Left ventricle myocardium superior (tissue), 1 donor: ENCODE data around the gene TULP4. TPM values are rescaled to one million over a fixed set of nuclear protein-coding genes. Genes with fewer than 3 reads are reported as not detected.
A peak's percentile ranks its signal among the peaks of the same experiment; 100 is the strongest.
"Not testable (repeated sequence)": the region's sequence is repeated elsewhere in the genome, so short reads cannot be mapped to it uniquely, and the experiment has no call there.

ENCODE experiments used
- ATAC-seq: fragments of 200-7000 bp; cut with Tn5 transposase; one replicate; pipeline ENCODE4 v1.9.1; 2020; ENCODE audit warnings: mild to moderate bottlenecking, moderate library complexity
- DNase-seq: peaks from one replicate; pipeline ENCODE4 v3.0.0-alpha.2; 2020
- intact Hi-C: fragments of 100-400 bp; cut with micrococcal nuclease; formaldehyde crosslinking; loops from one replicate; pipeline ENCODE4 v1.11.0; 2022
- total RNA-seq: library from RNA; stranded (reverse); fragmentation: NEBNext Ultra II Directional; extraction: Animal tissue kit (Norgen Biotek cat#: 25700); gene quantifications from one replicate; pipeline ENCODE4 v1.2.1, GENCODE V29; 2021
- donor health status: DM: no; HTN: yes; CAD: no; lungs with severe emphysema.

Gene TULP4
- total RNA-seq, 1 donor from 2014 or later = 101 TPM

DNA sequence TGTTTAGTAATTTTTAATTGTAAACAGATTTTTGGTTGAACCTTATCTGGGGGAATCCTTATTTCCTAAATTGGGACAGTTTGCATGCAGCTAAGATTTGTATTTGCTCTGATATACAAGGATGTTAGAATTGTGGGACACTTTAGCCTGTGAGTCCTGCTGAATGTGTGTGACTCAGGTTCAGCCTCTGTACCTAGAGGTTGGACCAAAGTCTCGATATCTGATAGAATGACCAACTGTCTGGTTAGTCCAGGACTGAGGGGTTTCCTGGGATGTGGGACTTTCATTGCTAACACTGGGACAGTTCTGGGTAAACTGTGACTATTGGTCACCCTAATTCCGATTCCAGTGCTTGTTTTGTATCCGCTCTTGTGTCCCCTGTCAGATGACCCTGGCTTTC is 20.2 kb upstream of the TULP4 start:
- ATAC-seq = no peak
- intact Hi-C loops = no loop called here
- DNase-seq = no peak

DNA sequence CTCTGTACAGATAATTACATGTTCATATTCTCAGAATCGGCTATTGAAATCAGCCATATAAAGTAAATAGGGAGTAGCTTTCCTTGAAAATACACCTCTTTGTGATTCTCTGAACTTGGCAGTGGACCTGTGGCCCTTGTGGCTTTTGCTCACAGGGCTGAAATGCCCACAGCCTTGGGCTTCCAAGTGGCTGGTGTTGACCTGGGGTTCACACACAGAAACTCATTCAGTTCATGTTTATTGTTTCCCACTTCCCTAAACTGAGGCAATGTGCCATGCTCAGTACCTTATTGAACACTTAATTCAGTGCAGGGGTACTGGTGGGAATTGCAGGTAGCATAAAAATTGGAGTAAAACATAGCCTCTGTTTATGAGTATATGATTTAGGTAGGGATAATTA is 19.1 kb upstream of the TULP4 start:
- ATAC-seq (no peak), DNase-seq (no peak)
- intact Hi-C loops = no loop called here

DNA sequence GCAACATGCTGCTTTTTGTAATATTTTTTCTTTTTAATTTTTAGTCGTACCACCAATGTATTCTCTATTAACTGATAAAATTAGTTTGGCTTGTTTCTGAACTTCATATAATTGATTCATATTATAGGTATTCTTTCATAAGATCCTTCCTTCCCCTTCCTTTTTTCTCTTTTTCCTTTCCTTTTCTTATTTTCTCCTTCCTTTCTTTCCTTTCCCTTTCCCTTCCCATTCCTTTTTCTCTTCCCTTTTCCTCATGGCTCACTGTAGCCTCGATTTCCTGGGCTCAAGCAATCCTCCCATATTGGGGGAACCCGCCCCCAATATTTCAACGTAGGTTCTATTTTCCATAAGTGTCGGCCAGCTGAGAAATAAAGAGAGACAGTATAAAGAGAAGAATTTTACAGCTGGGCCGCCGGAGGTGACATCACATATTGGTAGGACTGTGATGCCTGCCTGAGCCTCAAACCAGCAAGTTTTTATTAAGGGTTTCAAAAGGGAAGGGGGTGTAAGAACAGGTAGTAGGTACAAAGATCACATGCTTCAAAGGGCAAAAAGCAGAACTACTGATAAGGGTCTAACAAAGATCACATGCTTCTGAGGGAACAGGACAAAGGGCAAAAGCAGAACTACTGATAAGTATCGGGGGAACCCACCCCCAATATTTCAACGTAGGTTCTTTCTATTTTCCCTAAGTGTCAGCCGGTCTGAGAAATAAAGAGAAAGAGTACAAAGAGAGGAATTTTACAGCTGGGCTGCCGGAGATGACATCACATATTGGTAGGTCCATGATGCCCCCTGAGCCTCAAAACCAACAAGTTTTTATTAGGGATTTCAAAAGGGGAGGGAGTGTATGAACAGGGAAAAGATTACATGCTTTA is 16.1 kb upstream of the TULP4 start:
- DNase-seq, intact Hi-C loops, ATAC-seq: not testable (repeated sequence)

DNA sequence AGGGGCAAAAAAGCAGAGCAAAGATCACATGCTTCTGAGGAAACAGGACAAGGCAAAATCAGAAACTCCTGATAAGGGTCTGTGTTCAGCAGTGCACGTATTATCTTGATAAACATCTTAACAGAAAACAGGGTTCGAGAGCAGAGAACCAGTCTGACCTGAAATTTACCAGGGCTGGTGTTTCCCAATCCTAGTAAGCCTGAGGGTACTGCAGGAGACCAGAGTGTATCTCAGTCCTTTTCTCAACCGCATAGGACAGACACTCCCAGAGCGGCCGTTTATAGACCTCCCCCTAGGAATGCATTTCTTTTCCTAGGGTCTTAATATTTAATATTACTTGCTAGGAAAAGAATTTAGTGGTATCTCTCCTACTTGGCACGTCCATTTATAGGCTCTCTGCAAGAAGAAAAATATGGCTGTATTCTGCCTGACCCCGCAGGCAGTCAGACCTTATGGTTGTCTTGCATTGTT is 15.4 kb upstream of the TULP4 start:
- DNase-seq, ATAC-seq, intact Hi-C loops: not testable (repeated sequence)

DNA sequence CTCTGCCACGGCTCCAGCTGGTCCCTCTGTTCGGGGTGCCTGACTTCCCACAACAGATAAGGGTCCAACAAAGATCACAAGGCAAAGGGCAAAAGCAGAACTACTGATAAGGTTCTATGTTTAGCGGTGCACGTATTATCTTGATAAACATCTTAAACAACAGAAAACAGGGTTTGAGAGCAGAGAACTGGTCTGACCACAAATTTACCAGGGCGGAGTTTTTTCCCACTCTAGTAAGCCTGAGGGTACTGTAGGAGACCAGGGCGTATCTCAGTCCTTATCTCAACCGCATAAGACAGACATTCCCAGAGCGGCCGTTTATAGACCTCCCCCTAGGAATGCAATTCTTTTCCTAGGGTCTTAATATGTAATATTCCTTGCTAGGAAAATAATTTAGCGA is 14.6 kb upstream of the TULP4 start:
- DNase-seq, ATAC-seq, intact Hi-C loops: not testable (repeated sequence)

DNA sequence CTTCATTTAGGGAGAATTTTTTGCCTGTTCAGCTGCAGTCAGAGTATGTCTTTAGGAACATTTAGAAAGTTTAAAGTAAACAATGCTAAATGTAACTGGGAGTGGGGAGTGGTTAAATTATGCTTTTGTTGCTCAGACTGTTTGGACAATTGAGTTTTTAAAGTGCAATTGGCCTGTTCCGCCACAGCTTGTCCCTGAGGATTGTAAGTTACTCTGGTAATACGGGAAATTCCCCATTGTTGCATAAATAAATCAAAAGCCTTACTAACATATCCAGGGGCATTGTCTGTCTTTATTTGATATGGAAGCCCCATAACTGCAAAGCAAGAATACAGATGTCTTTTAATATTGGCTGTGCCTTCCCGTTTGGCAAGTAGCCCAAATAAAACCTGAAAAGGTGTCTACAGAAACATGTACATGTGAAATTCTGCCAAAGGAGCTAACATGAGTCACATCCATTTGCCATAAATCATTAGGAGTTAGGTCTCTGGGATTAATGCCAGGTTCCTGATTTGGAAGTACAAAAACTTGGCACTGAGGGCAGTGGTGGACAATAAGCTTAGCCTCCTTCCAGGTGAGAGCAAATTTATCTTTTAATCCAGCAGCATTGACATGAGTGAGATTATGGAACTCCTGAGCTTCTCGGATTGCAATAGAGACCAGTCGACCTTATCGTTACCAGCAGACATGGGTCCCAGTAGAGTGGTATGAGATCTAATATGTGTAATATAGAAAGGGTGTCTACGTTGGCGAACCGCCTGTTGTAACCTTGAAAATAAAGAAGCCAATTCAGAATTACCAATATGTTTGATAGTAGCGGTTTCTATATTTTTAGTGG is 11.7 kb upstream of the TULP4 start:
- ATAC-seq, DNase-seq, intact Hi-C loops: not testable (repeated sequence)

DNA sequence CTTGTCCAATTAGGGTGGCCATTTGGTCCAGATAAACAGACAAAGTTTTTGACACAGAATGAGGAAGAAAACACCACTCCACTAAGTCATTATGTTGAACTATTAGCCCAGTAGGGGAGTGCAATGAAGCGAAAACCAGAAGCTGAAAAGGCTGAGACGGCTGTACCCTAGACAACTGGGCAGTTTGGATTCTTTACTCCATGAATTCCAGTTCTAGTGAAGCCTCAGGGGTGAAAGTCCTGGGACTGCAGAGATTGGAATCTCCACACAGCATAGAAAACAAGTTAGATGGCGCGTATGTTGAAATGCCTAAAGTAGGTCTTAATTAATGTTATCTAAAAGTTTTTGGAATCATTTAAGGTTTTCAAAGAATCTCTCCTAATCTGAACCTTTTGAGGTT is 10.7 kb upstream of the TULP4 start:
- DNase-seq, ATAC-seq, intact Hi-C loops: not testable (repeated sequence)

DNA sequence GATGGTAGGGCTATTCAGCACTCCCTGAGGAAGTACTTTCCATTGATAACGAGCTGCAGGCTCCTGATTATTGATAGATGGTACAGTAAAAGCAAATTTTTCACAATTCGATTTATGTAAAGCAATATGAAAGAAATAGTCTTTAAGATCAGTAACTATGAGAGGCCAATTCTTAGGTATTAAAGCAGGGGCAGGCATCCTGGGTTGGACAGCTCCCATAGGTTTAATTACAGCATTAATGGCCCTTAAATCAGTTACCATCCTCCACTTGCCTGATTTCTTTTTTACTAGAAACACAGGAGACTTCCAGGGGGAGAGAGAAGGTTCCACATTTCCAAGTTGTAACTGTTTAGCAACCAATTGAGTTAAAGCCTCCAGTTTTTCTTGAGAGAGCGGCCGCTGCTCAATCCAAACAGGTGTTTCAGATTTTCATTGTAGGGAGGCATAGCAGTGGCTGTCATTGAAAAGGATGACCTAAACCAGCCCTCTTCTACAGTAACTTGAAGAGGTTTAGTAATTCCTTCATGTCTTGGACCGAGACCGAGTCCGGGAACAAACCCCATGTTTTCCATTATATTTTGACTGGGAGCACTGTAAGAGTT is 10.0 kb upstream of the TULP4 start:
- ATAC-seq, DNase-seq, intact Hi-C loops: not testable (repeated sequence)

DNA sequence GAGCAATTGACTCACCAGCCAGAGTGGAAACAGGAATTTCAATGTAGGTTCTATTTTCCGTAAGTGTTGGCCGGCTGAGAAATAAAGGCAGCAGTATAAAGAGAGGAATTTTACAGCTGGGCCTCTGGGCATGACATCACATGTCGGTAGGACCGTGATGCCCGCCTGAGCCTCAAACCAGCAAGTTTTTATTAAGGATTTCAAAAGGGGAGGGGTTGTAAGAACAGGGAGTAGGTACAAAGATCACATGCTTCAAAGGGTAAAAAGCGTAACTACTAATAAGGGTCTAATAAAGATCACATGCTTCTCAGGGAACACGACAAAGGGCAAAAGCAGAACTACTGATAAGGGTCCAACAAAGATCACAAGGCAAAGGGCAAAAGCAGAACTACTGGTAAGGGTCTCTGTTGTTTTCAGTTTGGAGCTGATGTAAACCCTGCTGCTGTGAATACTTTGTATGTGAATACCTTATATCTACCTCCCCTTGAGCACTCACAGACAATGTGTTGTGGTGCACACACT is 9.0 kb upstream of the TULP4 start:
- intact Hi-C loops = no loop called here

DNA sequence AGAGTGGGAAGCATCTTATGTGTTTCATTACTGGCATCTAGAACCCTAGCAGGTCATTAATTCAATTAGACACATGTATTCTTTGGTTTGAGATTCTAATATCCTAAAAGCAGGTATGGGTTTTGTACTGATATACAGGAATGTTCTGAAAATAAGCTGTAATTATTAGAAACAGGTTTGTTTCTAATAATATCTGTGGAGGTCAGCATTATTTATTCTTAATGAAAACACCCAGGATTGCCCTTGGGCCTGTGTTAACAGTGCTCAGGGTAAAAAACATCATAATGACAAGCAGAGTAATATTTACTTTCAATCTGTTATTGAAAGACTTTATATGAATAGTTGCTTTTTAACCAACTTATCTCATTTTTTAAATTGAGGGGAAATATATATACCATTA is 8.0 kb upstream of the TULP4 start:
- intact Hi-C loops = no loop called here
- no peak for DNase-seq
- no peak for ATAC-seq

More for the DNA sequence above, 9.0 kb upstream of the TULP4 start:
- no peak for DNase-seq
- ATAC-seq = no peak

DNA sequence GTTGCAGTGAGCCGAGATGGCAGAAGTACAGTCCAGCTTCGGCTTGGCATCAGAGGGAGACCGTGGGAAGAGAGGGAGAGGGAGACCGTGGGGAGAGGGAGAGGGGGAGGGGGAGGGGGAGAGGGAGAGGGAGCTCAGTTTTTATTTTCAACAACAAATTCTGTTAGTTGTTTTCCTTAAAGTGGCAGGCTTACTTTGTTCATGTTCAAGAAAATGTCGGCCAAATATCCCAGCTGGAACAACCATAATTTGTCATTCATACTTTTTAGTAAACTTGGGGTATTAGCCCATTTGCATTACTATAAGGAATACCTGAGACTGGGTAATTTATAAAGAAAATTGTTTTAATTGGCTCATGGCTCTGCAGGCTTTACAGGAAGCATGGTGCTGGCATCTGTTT is 2.5 kb upstream of the TULP4 start:
- DNase-seq (no peak), ATAC-seq (no peak)
- intact Hi-C loops = no loop called here

DNA sequence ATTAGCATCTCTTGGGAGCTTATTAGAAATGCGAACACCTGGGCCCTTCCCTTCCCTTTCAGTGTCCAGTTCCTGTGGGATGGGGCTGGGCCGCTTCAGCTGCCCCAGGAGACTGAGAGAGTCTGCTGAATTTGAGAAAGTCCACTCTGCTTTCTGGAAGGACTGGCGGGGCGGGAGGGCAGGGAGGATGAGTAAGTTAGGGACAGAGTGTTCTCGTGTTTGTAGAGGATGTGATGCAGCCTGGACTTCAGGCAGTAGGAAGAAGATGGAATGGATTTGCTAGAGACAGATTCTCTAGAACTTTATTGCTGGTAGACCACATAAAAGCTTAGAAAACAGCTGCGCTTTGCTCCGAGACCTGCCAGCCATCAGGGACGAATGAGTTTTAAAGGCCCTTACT is 1.1 kb upstream of the TULP4 start:
- ATAC-seq (peak; percentile 85), DNase-seq (peak; percentile 47)
- intact Hi-C loops = no loop called here

DNA sequence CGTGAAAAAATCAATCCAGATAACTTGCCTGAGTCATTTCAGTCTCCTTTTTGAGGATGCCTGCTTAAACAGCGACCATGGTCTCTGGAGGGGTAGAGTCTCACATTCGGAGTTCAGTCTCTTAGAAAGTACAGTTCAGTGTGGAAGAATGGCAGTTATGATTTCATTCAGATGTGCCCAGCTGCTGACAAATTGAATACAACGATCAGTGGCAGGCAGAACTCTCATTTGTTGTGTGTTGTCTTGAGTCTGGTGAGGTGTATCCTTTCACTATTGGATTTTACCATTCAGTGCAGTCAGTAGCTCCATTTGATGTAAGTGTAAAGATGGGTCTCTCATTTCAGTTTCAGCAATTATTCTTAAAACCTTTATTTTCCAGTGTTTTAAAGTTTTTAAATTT is 639 bp upstream of the TULP4 start:
- no peak for ATAC-seq
- DNase-seq = no peak
- intact Hi-C loops = no loop called here

DNA sequence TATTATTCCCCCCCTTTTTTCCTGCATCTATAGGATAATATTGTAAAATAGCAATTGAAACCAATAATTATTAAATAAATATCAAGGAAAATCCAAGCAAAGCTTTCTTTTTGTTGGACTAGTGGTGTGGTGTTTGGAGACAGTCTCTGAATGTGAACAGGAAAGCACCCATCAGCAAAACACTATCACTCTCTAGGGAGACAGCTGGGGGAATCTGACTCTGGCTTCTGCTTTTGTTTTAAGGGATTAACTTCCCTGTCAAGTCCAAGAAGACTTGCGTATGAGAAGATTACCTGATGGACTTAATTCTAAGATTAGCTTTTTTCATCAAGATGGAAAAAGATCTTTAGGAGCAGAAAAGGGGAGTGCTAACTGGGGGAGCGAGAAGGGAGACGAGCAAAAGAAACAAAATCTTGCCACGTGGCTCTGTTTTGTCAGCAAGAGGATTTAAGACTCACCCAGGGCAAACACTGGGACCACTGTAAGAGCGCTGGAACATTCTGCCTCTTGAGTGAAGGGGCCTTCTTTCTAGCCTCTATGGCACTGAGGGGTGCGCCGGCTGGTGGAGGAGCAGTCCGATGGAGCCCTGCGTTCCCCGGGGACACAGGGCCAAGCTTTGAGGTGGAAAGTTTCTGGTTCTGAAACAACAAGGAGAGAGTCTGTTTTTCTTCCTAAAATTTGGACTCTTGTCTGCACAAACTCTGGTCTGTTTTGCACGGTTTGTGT is 570 bp downstream of the TULP4 start:
- DNase-seq (no peak), ATAC-seq (no peak)
- intact Hi-C loops = no loop called here

DNA sequence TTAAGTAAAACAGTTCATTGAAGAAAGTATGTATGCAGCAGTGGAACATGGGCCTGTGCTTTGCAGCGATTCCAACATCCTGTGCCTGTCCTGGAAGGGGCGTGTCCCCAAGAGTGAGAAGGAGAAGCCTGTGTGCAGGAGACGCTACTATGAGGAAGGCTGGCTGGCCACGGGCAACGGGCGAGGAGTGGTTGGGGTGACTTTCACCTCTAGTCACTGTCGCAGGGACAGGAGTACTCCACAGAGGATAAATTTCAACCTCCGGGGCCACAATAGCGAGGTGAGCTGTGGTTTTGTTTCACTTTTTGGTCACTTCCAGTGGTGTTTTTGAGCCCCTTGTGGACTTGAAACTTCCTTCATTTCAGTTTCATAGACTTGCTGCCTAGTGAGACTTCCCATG is 1.7 kb downstream of the TULP4 start:
- intact Hi-C loops = no loop called here
- DNase-seq (no peak), ATAC-seq (peak; percentile 30)

DNA sequence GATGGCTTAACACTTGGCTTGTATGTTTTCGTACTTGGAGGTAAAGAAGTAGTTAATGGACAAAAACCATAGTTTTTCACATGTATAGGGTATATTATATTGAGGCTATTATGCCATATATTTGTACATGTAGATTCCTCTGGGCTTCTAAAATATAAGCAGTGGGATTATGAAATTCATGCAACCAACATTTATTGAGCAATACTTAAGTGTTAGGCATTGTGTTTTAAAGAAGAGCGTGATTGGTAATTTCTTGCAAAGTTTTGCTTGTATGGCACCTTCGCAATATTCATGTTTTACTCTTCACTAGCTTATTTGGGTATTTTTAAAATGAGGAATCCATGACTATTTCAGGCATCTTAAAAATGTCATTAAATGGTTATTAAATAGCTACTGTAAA is 2.5 kb downstream of the TULP4 start:
- intact Hi-C loops = no loop called here
- ATAC-seq = no peak

DNA sequence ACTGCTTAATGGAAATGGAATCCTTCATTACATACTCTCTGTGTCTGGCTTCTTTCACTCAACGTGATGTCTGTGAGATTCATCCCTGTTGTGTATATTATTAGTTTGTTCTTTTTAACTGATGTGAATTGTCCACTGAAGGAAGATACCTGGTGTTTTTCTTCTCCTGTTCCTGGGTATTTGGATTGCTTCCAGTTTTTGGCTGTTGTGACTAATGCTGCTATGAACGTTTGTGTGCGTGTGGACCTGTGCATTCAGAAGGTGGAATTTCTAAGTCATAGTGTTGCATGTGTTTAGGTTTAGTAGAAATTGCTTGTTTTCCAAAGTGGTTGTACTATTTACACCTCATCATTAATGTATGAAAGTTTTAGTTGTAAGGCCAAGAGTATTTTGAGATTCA is 3.8 kb downstream of the TULP4 start:
- no peak for ATAC-seq

More for the DNA sequence above, 2.5 kb downstream of the TULP4 start:
- no peak for DNase-seq

DNA sequence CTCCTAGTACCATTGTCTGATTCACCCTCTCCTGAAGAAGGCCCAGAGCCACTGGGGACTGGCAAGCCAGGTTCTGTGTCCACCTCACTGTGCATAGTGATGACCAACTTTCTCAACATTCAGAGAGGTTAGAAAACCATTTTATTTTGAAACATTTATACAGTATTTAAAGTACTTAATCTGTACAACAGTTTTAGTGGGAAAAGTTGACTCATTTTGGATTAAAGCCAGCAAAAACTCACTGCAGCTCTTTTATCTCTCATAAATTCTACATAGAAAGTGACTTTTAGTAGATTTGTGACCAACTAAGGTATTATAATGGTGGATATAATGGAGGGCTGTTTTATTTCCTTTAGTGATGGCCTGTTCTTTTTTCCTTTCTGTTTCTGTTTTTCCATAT is 9.7 kb downstream of the TULP4 start:
- intact Hi-C loops = no loop called here
- DNase-seq (no peak), ATAC-seq (no peak)

More for the DNA sequence above, 3.8 kb downstream of the TULP4 start:
- DNase-seq = no peak
- intact Hi-C loops = no loop called here

DNA sequence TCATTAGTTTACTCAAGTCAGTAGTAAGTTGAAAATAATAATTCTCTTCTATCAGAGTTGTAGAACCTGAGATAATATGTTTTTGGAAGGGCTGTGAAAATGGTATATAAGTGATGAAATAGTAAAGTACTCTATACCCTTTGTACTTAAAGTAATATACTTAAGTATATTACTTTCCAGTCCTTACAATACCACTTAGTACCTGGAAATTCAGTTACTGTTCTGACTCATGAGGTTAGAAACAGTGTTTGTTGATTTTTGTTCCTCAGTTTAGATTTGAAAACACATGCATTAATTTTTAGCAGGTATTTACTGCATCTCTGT is 10.1 kb downstream of the TULP4 start:
- intact Hi-C loops = no loop called here
- ATAC-seq (no peak), DNase-seq (no peak)
